ENCODE data around the gene KLHL40. TPM values are rescaled to one million over a fixed set of nuclear protein-coding genes. Genes with fewer than 3 reads are reported as not detected.

The KLHL40 gene
- total RNA-seq, 2 experiments from 2014 or later: not detected

DNA sequence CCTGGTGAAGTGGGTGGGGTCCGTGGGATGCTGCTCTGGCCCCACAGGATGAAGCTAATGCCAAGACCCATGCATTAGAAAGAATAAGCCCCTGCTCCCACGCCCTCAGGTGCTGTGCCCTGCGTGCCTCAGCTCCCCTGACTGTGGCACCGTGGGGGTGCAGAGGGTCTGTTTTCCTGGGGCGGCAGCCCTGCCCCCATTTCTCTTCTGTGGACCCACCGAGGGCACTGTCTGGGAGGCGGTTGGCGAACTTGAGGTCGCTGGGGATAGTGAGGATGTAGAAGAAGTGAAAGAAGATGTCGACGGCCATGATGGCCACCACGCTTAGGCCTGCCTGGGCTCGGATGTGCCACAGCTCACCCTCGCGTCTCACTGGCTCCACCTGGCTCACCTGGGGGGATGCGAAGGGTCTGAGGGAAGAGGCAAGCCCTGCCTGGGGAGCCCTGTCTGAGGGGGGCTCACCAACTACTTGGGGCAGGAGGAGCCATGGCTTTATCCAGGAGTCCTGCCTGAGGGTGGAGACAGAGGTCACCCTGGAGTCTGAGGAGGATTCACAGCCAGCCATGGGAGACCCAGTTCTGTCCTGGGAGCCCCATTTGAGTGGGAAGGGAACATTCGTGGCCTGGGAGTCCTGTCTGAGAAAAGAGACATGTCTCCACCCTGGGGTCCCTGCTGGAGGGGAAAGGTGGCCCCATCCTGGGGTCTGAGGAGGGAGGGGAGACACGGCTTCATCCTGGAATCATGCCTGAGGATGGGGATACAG lies 12.1 kb downstream of the KLHL40 start:
- no peaks in the 10 kb centered on the region for H3K4me1 ChIP-seq (ENCODE audit: insufficient read depth, low read length, poor library complexity, severe bottlenecking)
- POLR2A ChIA-PET: no interaction called here
- BruUV-seq (replicated peaks): no TSS peak

DNA sequence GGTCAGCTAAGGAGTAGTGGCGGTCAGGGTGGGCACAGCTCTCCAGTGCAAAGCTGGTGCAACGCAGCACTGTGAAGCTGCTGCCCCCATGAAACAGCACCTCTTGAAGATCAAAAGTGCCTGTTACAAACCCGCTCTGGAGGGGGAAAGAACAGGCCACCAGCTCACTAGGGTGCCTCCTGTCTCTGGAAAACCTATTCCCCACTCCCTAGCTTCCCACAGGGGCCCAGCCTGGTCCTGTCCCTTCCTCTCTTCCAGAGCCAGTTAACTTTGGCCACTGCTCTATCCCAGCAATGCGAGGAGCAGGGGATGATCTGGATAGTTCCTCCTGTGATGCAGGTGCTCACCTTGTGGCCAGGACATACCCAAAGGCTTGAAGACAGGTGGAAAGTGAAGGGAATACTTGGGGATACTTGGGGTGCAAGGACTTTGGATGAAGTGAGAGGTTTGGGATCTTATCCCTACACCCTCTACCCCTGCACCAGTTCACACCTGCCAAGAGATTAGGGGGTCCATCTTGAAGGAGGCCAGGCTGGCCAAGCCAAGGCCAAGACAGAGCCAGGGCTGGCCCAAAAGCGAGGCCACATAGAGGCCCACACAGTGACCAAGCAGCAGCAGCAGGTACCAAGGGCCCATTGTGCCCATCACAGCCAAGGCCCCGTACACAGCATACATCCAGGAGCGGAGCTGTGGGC lies 13.0 kb downstream of the KLHL40 start:
- TF ChIP-seq, protein P1, sequence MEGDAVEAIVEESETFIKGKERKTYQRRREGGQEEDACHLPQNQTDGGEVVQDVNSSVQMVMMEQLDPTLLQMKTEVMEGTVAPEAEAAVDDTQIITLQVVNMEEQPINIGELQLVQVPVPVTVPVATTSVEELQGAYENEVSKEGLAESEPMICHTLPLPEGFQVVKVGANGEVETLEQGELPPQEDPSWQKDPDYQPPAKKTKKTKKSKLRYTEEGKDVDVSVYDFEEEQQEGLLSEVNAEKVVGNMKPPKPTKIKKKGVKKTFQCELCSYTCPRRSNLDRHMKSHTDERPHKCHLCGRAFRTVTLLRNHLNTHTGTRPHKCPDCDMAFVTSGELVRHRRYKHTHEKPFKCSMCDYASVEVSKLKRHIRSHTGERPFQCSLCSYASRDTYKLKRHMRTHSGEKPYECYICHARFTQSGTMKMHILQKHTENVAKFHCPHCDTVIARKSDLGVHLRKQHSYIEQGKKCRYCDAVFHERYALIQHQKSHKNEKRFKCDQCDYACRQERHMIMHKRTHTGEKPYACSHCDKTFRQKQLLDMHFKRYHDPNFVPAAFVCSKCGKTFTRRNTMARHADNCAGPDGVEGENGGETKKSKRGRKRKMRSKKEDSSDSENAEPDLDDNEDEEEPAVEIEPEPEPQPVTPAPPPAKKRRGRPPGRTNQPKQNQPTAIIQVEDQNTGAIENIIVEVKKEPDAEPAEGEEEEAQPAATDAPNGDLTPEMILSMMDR (conservative IDR thresholded peaks at IDR 0.05; ENCODE audit: low read length): no peak
- no peak for TF ChIP-seq EZH2phosphoT487 (IDR thresholded peaks at IDR 0.05; ENCODE audit: borderline replicate concordance, low read depth, low read length)
- no peaks in the 10 kb centered on the region for H3K9me2 ChIP-seq (ENCODE audit: insufficient read depth, low read length)
- ChIA-PET POLR2A (no interaction called here), CTCF (ENCODE audit: unreplicated experiment) (no interaction called here)
- H3K4me2 ChIP-seq (ENCODE audit: low read length): no peak overlapping the region
- no peak overlapping the region for H2AFZ ChIP-seq (ENCODE audit: low read length)
- no peaks in the 10 kb centered on the region for H3K36me3 ChIP-seq (ENCODE audit: insufficient read depth, low read length)
- no TSS peak for BruUV-seq (replicated peaks)
- no peaks in the 10 kb centered on the region for H3K79me2 ChIP-seq (ENCODE audit: insufficient read depth, low read depth, low read length)
- intact Hi-C loops (cut with micrococcal nuclease; ENCODE audit: unreplicated experiment): no loop called here
- no peak overlapping the region for H3K4me3 ChIP-seq (ENCODE audit: low read depth, low read length, poor library complexity, severe bottlenecking)
- H4K20me1 ChIP-seq (ENCODE audit: insufficient read depth, low read length): no peaks in the 10 kb centered on the region
- H3K4me1 ChIP-seq (ENCODE audit: insufficient read depth, low read length, poor library complexity, severe bottlenecking): no peaks in the 10 kb centered on the region
- H3K9me3 ChIP-seq (ENCODE audit: low read length): no peaks in the 10 kb centered on the region
- no peak for DNase-seq (ENCODE audit: low spot score)
- no peak overlapping the region for H3K27ac ChIP-seq (ENCODE audit: low read depth, low read length, poor library complexity, severe bottlenecking)

More for the DNA sequence above, 12.1 kb downstream of the KLHL40 start:
- Histone ChIP-seq H3K27ac (ENCODE audit: low read depth, low read length, poor library complexity, severe bottlenecking) (no peak overlapping the region), H4K20me1 (ENCODE audit: insufficient read depth, low read length) (no peaks in the 10 kb centered on the region), H3K9me3 (ENCODE audit: low read length) (no peaks in the 10 kb centered on the region), H3K4me2 (ENCODE audit: low read length) (no peak overlapping the region), H3K79me2 (ENCODE audit: insufficient read depth, low read depth, low read length) (no peaks in the 10 kb centered on the region), H2AFZ (ENCODE audit: low read length) (no peak overlapping the region), H3K36me3 (ENCODE audit: insufficient read depth, low read length) (no peaks in the 10 kb centered on the region), H3K9me2 (ENCODE audit: insufficient read depth, low read length) (no peaks in the 10 kb centered on the region), H3K4me3 (ENCODE audit: low read depth, low read length, poor library complexity, severe bottlenecking) (no peak overlapping the region)
- intact Hi-C loops (cut with micrococcal nuclease; ENCODE audit: unreplicated experiment): no loop called here
- no peak for TF ChIP-seq EZH2phosphoT487 (IDR thresholded peaks at IDR 0.05; ENCODE audit: borderline replicate concordance, low read depth, low read length)
- TF ChIP-seq, protein P1 (conservative IDR thresholded peaks at IDR 0.05; ENCODE audit: low read length): no peak
- CTCF ChIA-PET (ENCODE audit: unreplicated experiment): interaction anchor here (0.6 kb wide), 1 partner anchor 32 kb away, joined by 9 read pairs; no protein-coding TSS in a partner anchor
- no peak for DNase-seq (ENCODE audit: low spot score)

DNA sequence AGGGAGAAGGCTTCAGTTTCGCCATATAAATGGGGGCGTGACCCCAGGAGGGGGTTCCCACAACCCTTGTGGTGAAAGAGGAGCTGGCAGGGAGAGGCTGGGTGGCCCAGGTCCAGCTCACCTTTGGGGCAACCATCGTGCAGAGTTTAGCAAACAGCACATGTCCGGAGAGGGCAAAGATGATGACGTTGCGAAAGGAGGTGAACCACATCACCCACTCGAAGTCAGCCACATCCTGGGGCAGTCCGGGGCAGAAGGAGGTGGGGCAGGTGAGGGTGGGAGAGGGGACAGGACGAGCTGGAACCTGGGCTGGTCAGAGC lies 13.5 kb downstream of the KLHL40 start:
- no TSS peak for BruUV-seq (replicated peaks)
- no peaks in the 10 kb centered on the region for H3K9me3 ChIP-seq (ENCODE audit: low read length)
- no peak overlapping the region for H3K27ac ChIP-seq (ENCODE audit: low read depth, low read length, poor library complexity, severe bottlenecking)
- ChIA-PET CTCF (ENCODE audit: unreplicated experiment) (interaction anchor here (0.6 kb wide), 1 partner anchor 12 kb away, joined by 3 read pairs; no protein-coding TSS in a partner anchor), POLR2A (no interaction called here)
- H3K79me2 ChIP-seq (ENCODE audit: insufficient read depth, low read depth, low read length): no peaks in the 10 kb centered on the region
- no peaks in the 10 kb centered on the region for H3K36me3 ChIP-seq (ENCODE audit: insufficient read depth, low read length)
- intact Hi-C loops (cut with micrococcal nuclease; ENCODE audit: unreplicated experiment): no loop called here
- no peak overlapping the region for H2AFZ ChIP-seq (ENCODE audit: low read length)
- TF ChIP-seq, protein P1 (conservative IDR thresholded peaks at IDR 0.05; ENCODE audit: low read length): no peak
- no peak for TF ChIP-seq EZH2phosphoT487 (IDR thresholded peaks at IDR 0.05; ENCODE audit: borderline replicate concordance, low read depth, low read length)
- no peaks in the 10 kb centered on the region for H3K4me1 ChIP-seq (ENCODE audit: insufficient read depth, low read length, poor library complexity, severe bottlenecking)
- no peak for DNase-seq (ENCODE audit: low spot score)
- H3K9me2 ChIP-seq (ENCODE audit: insufficient read depth, low read length): no peaks in the 10 kb centered on the region
- H4K20me1 ChIP-seq (ENCODE audit: insufficient read depth, low read length): no peaks in the 10 kb centered on the region
- H3K4me3 ChIP-seq (ENCODE audit: low read depth, low read length, poor library complexity, severe bottlenecking): no peak overlapping the region
- H3K4me2 ChIP-seq (ENCODE audit: low read length): no peak overlapping the region

Measured in OCI-LY7 (cell line).